HepG2 (cell line): ENCODE data around the gene PLEKHA6. TPM values are rescaled to one million over a fixed set of nuclear protein-coding genes. Genes with fewer than 3 reads are reported as not detected.
A peak's percentile ranks its signal among the peaks of the same experiment; 100 is the strongest.

Experiments
- CENPT ChIP-seq: sonication (generic); formaldehyde crosslinking; IDR thresholded peaks from 2 replicates; pipeline ENCODE4 v1.8.0; 2022; ENCODE audit warnings: low read depth, mild to moderate bottlenecking, moderate library complexity, missing genetic modification reagents
- CHCHD3 ChIP-seq: sonication (generic); formaldehyde crosslinking; IDR thresholded peaks from 2 replicates; pipeline ENCODE4 v1.8.0; 2022; ENCODE audit warnings: mild to moderate bottlenecking, missing genetic modification reagents, moderate library complexity
- FOXC1 ChIP-seq: sonication (generic); formaldehyde crosslinking; IDR thresholded peaks from 2 replicates; pipeline ENCODE4 v1.8.0; 2022; ENCODE audit warnings: mild to moderate bottlenecking, missing genetic modification reagents, borderline replicate concordance
- HHEX ChIP-seq: IDR thresholded peaks from 2 replicates; pipeline ENCODE4 v1.6.1; 2016; ENCODE audit warnings: control low read depth
- HMG20B ChIP-seq: conservative IDR thresholded peaks from 2 replicates; pipeline ENCODE4 v1.6.1; 2016; ENCODE audit warnings: missing genetic modification reagents, missing compliant biosample characterization
- MBD4 ChIP-seq: IDR thresholded peaks from 2 replicates; pipeline ENCODE4 v1.6.1; 2012; ENCODE audit warnings: low read length, inconsistent platforms, borderline replicate concordance
- MNT ChIP-seq: fragments of 450-650 bp; IDR thresholded peaks from 2 replicates; pipeline ENCODE4 v1.6.1; 2016
- MYC ChIP-seq: sonication (generic); formaldehyde crosslinking; IDR thresholded peaks from 2 replicates; pipeline ENCODE4 v1.9.0; 2021; ENCODE audit warnings: missing genetic modification reagents, borderline replicate concordance
- PAXIP1 ChIP-seq: sonication (generic); formaldehyde crosslinking; conservative IDR thresholded peaks from 2 replicates; pipeline ENCODE4 v1.4.0; 2020; ENCODE audit warnings: mild to moderate bottlenecking, missing genetic modification reagents, moderate library complexity
- POLR2G ChIP-seq: fragments of 200-400 bp; formaldehyde crosslinking; IDR thresholded peaks from 2 replicates; pipeline ENCODE4 v1.6.1; 2018; ENCODE audit warnings: mild to moderate bottlenecking, low read depth, low read length, moderate library complexity
- ZBTB34 ChIP-seq: sonication (generic); formaldehyde crosslinking; IDR thresholded peaks from 2 replicates; pipeline ENCODE4 v1.8.0; 2022; ENCODE audit warnings: mild to moderate bottlenecking, missing genetic modification reagents
- ZNF160 ChIP-seq: sonication (generic); formaldehyde crosslinking; IDR thresholded peaks from 2 replicates; pipeline ENCODE4 v1.8.0; 2022; ENCODE audit warnings: mild to moderate bottlenecking, inconsistent platforms, missing genetic modification reagents
- ZNF496 ChIP-seq: sonication (generic); formaldehyde crosslinking; IDR thresholded peaks from 2 replicates; pipeline ENCODE4 v1.8.1; 2023; ENCODE audit warnings: mild to moderate bottlenecking, moderate library complexity, missing genetic modification reagents; ENCODE audit not compliant: insufficient replicate concordance
- ZNF512B ChIP-seq: sonication (generic); formaldehyde crosslinking; IDR thresholded peaks from 2 replicates; pipeline ENCODE4 v1.5.1; 2020; ENCODE audit warnings: missing genetic modification reagents, mild to moderate bottlenecking, borderline replicate concordance
- ZNF513 ChIP-seq: sonication (generic); formaldehyde crosslinking; conservative IDR thresholded peaks from 2 replicates; pipeline ENCODE4 v1.5.0; 2020; ENCODE audit warnings: missing genetic modification reagents
- ZNF773 ChIP-seq: sonication (generic); formaldehyde crosslinking; IDR thresholded peaks from 2 replicates; pipeline ENCODE4 v1.4.0; 2020; ENCODE audit warnings: missing genetic modification reagents, borderline replicate concordance
- polyA plus RNA-seq, 8 experiments: library from polyadenylated mRNA; depleted of rRNA in 3 of 8; stranded (reverse) in 7 of 8; unstranded in 1 of 8; fragments of >200 nt; fragmentation: Illumina TruSeq in 4 of 8; extraction: Trizol in 4 of 8; gene quantifications; 2 replicates each; pipeline versions ENCODE4 v1.2.1 to v1.2.3, GENCODE V29; 2011 to 2016; ENCODE audit warnings: low read depth in 4 of 8, missing spikeins in 1 of 8, mixed read lengths in 1 of 8; ENCODE audit not compliant: insufficient read depth in 1 of 8
- total RNA-seq, 5 experiments: library from RNA; depleted of rRNA; stranded (reverse); fragments of >200 nt; fragmentation: Illumina TruSeq; extraction: Trizol; gene quantifications; 2 replicates each; pipeline ENCODE4 v1.2.3, GENCODE V29; 2016; ENCODE audit warnings: low read depth in 1 of 5

Gene PLEKHA6
- total and polyA plus RNA-seq, 2 of the 13 experiments (the other 11 are each of a cell fraction or from before 2014, with no cell fraction given) = 5.3 to 11.4 TPM

GRCh38 chr1:204376919-204377799, 17.4 kb upstream of the PLEKHA6 start (continued):
- TF ChIP-seq ZNF773 (CRISPR knock-in tag) (no peak), ZNF512B (no peak), ZNF496 (CRISPR knock-in tag) (no peak), ZBTB34 (no peak), MYC (CRISPR knock-in tag) (peak; percentile 19; the same call in 1 of the 2 replicates), MNT (no peak), ZNF160 (CRISPR knock-in tag) (no peak), CHCHD3 (CRISPR knock-in tag) (no peak), HMG20B (CRISPR knock-in tag) (no peak), FOXC1 (CRISPR knock-in tag) (no peak), ZNF513 (CRISPR knock-in tag) (no peak), CENPT (CRISPR knock-in tag) (no peak), MBD4 (no peak), POLR2G (no peak), PAXIP1 (CRISPR knock-in tag) (no peak), HHEX (CRISPR knock-in tag) (no peak)
- TF ChIP-seq, all 625 proteins: peak for 71
